GM12872 (cell line): ENCODE data around the gene LRMDA.

Experiments used
- TF ChIP-seq, protein P1 (sequence below): IDR thresholded peaks from 3 replicates; pipeline ENCODE4 v1.5.1; 2011; ENCODE audit warnings: low read depth, mild to moderate bottlenecking, low read length, moderate library complexity; ENCODE audit not compliant: insufficient read depth

LRMDA gene

DNA sequence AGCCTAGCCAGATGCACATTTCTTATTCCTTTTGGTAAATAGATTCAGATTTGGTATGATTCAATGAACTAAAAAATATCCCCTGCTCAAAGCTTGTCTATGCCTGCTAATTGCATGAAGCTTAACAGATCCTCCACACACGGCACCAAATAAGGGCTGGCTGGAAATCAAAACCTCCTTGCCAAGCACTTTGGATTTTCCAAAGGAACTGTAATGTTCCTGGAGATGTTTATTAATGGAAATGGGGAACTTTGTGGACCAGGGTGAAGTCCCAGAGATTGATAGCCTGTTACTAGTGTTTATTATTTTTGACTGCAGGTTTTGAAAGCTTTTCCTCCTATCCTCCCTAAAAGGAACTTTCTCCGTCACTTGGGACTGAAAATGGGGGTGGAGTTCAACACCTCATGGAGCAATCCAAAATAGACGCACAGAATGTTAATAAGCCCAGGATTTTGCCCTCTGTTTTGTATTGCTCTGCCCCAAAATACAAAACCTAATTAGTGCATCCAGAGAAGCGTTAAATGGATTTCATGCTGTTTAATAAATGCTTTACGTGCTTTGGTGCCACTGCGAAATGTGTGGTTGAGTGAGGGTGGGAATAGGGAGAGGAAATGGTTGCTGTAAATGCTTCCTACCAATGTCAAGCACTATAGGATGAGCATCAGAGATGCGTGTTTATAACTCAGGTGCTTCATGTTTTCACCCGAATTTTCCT lies 1027.7 kb downstream of the LRMDA start:
- TF ChIP-seq, protein P1, sequence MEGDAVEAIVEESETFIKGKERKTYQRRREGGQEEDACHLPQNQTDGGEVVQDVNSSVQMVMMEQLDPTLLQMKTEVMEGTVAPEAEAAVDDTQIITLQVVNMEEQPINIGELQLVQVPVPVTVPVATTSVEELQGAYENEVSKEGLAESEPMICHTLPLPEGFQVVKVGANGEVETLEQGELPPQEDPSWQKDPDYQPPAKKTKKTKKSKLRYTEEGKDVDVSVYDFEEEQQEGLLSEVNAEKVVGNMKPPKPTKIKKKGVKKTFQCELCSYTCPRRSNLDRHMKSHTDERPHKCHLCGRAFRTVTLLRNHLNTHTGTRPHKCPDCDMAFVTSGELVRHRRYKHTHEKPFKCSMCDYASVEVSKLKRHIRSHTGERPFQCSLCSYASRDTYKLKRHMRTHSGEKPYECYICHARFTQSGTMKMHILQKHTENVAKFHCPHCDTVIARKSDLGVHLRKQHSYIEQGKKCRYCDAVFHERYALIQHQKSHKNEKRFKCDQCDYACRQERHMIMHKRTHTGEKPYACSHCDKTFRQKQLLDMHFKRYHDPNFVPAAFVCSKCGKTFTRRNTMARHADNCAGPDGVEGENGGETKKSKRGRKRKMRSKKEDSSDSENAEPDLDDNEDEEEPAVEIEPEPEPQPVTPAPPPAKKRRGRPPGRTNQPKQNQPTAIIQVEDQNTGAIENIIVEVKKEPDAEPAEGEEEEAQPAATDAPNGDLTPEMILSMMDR, result no peak

DNA sequence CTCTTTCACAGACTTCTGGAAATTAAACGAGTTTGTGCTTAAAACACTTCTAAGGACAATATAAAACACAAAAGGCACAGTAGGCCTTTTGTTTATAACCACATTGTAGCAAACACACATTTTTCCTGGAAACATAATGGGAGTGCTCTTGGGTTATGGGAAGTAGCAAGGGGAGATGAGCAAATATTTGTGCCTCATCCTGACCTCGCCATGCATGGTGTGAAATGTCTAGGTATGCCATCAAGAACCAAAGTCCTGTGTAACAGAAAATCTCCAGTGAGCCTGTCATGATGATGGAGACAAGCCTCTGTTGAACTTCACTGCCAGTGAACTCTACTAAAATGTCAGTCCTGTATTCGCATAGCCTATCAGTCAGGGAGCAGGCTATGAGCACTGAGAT lies 1029.6 kb downstream of the LRMDA start:
- TF ChIP-seq, protein P1, result no peak

DNA sequence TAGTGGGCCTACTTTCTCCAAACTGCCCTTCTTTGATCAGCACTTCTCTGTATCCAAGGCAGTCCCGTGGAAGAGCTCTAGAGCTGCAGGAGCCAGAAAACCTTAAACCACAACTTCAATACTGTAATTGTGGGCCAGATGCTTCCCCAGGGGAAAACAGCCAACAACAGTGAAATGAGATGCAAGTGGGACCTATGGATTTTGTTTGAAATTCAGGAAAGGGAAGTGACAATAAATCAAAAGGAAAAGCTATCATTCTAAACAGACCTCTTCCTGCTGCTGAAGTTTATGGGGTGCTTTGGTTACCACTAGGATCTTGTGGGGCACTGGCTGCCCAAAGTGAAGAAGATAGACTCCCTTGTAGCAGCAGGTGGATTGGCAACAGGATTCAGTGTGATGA lies 1031.7 kb downstream of the LRMDA start:
- TF ChIP-seq, protein P1, result no peak

DNA sequence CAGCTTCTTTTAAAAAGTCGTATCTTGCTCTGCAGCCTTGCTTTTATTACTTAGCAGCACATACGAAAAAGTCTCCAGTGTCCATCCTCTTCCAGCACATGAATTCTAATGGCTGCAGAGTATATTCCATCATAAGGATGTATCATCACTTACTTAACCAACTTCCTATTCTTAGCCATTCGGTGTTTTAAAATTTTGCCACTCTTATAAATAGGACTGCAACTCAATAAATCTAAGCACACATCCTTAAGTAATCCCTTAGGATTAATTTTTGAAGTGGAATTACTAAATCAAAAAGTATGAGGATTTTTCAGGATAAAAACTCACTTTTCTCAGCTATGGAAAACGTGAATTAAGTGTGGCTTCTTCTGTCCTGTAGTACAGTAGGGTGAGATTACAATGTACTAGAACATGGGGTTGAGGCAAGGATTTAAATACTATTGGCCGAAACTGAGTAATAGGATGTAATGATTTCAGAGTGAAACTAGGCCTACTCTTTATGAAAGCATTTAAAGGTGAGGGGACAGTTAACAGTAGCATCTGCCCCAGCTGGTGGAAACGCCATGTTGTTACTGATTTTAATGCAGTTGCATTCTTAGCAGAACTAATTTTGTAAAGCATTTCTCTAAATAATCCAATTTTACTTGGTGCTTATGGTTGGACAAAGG lies 1035.5 kb downstream of the LRMDA start:
- TF ChIP-seq, protein P1, result no peak

DNA sequence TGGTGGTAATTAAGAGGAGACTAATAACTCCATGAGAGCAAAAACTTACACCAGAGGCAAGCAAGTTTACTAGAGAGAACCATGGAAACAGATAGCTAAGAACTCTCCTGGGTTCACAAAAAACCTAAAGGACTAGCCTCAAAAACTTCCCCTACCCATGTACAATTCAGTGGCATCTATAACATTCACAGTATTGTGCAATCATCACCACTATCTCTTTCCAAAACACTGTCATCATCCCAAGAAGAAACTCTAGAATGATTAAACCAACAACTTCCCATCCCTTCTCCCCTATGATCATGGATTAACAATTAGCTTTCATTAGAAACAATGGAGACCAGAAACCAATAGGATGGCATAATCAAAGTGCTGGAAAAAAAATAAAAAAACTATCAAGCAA lies 1038.3 kb downstream of the LRMDA start:
- TF ChIP-seq, protein P1, result no peak

DNA sequence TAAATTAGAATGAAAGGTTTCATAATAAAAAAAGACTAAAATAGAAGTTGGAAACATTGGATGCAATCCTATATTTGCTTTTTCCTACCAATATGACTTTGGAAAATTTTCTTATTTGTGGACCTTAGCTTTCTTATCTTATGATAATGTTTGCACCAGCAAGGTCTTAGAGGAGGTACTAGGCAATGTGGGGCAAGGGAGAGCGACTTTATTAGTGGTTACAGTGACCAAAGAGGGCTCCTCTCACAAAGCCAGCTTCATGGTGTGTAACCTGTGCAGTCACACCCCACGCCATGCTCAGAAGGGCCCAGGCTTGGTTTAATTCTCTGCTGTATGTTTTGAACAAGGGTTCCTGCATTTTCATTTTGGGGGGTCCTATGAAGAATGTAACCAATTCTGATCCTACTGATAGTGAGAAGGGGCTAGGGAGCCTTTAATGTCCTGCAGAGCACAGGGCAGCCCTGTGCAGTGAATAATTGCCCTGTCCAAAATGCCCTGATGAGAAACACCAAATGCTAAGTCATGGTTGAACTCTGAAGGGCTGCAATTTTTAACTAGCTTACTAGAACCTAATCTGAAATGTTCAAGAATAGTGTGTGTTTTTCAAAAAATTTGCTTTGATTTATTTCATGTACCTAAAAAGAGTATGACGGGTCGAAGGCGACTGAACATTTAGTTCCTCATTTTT lies 1047.8 kb downstream of the LRMDA start:
- TF ChIP-seq, protein P1, result no peak

DNA sequence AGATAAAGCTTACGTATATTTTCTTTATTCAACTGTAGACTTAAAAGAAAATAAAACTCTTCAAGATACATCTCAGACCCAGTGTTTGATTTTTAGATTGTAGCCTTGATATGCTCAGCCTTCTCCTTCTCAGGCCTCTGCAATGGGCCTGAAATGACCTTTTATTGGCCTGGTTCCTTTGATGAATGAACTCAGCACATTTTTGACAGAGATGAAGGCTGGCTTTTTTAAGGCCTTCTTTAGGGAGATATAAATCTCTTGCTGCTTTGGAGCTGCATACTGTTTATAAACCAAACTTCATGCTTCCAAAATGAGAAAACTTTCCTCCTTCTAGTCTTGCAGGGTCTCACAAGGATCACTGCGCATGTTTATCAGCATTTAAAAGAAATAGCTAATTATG lies 1049.8 kb downstream of the LRMDA start:
- TF ChIP-seq, protein P1, result no peak
